ENCODE measurements around the gene TTC34.

TTC34 gene

DNA sequence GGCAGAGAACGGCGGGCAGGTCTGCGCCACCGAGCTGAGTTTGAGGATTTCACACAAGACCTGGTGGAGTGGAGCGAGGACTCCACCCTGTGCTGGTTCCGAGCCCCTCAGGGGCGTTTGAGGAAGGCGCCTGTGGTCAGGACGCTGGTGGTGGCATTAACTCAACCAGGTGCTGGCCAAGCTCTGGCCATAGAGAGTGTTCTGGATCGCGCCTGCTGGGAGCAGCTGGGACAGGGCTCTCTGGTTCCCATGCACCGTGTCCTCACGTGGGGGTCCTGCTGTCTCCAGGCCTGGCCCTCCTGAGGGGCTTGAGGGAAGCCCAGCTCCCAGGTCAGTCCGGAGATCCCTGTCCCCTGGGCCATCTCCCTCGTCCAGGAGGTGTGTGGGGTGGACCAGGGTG, 24.8 kb upstream of the TTC34 start:
- no peaks in the 10 kb centered on the region for H3K27me3 ChIP-seq (ENCODE audit: low read depth, low read length)
- no peak overlapping the region for H3K4me3 ChIP-seq (ENCODE audit: low read length)
- no peak overlapping the region for H3K4me2 ChIP-seq (ENCODE audit: low read length)
- no peaks in the 10 kb centered on the region for H4K20me1 ChIP-seq (ENCODE audit: insufficient read depth, low read length)
- H3K9ac ChIP-seq (ENCODE audit: low read length) = no peak overlapping the region
- no peaks in the 10 kb centered on the region for H3K4me1 ChIP-seq (ENCODE audit: low read length)
- TF ChIP-seq EZH2phosphoT487 (IDR thresholded peaks at IDR 0.05; ENCODE audit: low read depth) = no peak
- TF ChIP-seq, protein P1, sequence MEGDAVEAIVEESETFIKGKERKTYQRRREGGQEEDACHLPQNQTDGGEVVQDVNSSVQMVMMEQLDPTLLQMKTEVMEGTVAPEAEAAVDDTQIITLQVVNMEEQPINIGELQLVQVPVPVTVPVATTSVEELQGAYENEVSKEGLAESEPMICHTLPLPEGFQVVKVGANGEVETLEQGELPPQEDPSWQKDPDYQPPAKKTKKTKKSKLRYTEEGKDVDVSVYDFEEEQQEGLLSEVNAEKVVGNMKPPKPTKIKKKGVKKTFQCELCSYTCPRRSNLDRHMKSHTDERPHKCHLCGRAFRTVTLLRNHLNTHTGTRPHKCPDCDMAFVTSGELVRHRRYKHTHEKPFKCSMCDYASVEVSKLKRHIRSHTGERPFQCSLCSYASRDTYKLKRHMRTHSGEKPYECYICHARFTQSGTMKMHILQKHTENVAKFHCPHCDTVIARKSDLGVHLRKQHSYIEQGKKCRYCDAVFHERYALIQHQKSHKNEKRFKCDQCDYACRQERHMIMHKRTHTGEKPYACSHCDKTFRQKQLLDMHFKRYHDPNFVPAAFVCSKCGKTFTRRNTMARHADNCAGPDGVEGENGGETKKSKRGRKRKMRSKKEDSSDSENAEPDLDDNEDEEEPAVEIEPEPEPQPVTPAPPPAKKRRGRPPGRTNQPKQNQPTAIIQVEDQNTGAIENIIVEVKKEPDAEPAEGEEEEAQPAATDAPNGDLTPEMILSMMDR (IDR thresholded peaks at IDR 0.05; ENCODE audit: low read depth, low read length) = no peak
- no peak overlapping the region for H3K27ac ChIP-seq (ENCODE audit: low read length)
- no peaks in the 10 kb centered on the region for H3K36me3 ChIP-seq (replicated peaks; ENCODE audit: low read depth, low read length)
- H2AFZ ChIP-seq (ENCODE audit: low read depth, low read length) = no peak overlapping the region
- no peaks in the 10 kb centered on the region for H3K79me2 ChIP-seq (ENCODE audit: low read length)
- no peaks in the 10 kb centered on the region for H3K9me3 ChIP-seq (ENCODE audit: insufficient read depth, low read length)

DNA sequence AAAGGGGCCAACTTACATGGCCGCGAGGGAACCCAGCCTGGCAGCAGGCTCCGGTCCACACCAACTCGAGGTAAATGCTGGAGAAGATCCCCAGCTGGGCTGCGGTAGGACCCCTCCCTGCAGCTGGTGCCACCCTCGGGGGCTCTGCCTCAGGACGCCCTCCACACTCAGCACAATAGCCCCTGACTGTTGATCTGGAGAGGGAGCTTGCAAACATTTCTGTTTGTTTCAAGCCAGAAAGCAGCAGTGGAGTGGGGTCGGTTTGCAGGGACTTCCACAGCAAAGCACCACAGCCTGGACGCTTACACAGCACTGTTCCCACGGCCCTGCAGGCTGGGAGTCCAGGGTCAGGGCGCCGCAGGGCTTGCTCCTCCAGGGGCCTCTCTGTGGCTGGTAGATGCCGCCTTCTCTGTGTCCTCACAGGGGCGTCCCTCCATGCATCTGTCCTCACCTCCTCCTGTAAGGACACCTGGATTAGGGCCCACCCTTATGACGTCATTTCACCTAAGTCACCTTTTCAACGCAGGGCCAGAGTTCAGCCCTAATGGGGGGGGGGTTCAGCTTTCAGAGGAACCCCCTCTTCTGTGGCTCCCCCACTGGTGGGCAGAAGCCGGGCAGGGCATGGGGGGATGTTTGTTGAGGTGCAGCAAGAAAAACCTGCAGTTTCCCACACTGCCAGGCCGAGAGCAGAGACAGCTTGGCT, 24.1 kb upstream of the TTC34 start:
- H3K79me2 ChIP-seq (ENCODE audit: low read length) = no peaks in the 10 kb centered on the region
- H3K36me3 ChIP-seq (replicated peaks; ENCODE audit: low read depth, low read length) = no peaks in the 10 kb centered on the region
- no peaks in the 10 kb centered on the region for H3K4me1 ChIP-seq (ENCODE audit: low read length)
- H3K9me3 ChIP-seq (ENCODE audit: insufficient read depth, low read length) = no peaks in the 10 kb centered on the region
- H3K27me3 ChIP-seq (ENCODE audit: low read depth, low read length) = no peaks in the 10 kb centered on the region
- H4K20me1 ChIP-seq (ENCODE audit: insufficient read depth, low read length) = no peaks in the 10 kb centered on the region
- H3K4me2 ChIP-seq (ENCODE audit: low read length) = no peak overlapping the region
- H3K9ac ChIP-seq (ENCODE audit: low read length) = no peak overlapping the region
- no peak overlapping the region for H3K27ac ChIP-seq (ENCODE audit: low read length)
- no peak overlapping the region for H2AFZ ChIP-seq (ENCODE audit: low read depth, low read length)
- TF ChIP-seq, protein P1 (IDR thresholded peaks at IDR 0.05; ENCODE audit: low read depth, low read length) = no peak
- no peak for TF ChIP-seq EZH2phosphoT487 (IDR thresholded peaks at IDR 0.05; ENCODE audit: low read depth)
- no peak overlapping the region for H3K4me3 ChIP-seq (ENCODE audit: low read length)

DNA sequence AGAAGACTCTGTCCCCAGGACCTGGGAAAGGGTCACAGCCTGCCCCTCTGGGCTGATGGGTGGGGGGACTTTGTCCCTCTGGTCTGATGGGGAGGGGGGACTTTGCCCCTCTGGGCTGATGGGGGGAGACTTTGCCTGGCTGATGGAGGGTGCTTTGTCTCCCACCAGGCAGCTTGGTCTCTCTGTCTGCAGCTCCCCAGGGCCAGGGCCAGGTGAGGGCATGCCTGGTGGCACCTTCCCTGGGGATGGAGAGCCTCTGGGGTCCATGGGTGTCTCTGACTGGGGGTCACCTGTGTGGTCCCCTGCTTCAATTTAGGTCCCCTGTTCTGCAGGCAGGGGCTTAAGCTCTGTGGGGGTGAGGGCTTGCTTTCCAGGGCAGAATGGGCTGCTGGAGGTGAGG, 23.5 kb upstream of the TTC34 start:
- Histone ChIP-seq H3K9me3 (ENCODE audit: insufficient read depth, low read length) (no peaks in the 10 kb centered on the region), H3K4me3 (ENCODE audit: low read length) (no peak overlapping the region), H3K9ac (ENCODE audit: low read length) (no peak overlapping the region), H3K36me3 (replicated peaks; ENCODE audit: low read depth, low read length) (no peaks in the 10 kb centered on the region), H3K4me1 (ENCODE audit: low read length) (no peaks in the 10 kb centered on the region), H3K27ac (ENCODE audit: low read length) (no peak overlapping the region), H3K79me2 (ENCODE audit: low read length) (no peaks in the 10 kb centered on the region), H3K4me2 (ENCODE audit: low read length) (no peak overlapping the region), H3K27me3 (ENCODE audit: low read depth, low read length) (no peaks in the 10 kb centered on the region), H4K20me1 (ENCODE audit: insufficient read depth, low read length) (no peaks in the 10 kb centered on the region), H2AFZ (ENCODE audit: low read depth, low read length) (no peak overlapping the region)
- TF ChIP-seq, protein P1 (IDR thresholded peaks at IDR 0.05; ENCODE audit: low read depth, low read length) = no peak
- no peak for TF ChIP-seq EZH2phosphoT487 (IDR thresholded peaks at IDR 0.05; ENCODE audit: low read depth)

DNA sequence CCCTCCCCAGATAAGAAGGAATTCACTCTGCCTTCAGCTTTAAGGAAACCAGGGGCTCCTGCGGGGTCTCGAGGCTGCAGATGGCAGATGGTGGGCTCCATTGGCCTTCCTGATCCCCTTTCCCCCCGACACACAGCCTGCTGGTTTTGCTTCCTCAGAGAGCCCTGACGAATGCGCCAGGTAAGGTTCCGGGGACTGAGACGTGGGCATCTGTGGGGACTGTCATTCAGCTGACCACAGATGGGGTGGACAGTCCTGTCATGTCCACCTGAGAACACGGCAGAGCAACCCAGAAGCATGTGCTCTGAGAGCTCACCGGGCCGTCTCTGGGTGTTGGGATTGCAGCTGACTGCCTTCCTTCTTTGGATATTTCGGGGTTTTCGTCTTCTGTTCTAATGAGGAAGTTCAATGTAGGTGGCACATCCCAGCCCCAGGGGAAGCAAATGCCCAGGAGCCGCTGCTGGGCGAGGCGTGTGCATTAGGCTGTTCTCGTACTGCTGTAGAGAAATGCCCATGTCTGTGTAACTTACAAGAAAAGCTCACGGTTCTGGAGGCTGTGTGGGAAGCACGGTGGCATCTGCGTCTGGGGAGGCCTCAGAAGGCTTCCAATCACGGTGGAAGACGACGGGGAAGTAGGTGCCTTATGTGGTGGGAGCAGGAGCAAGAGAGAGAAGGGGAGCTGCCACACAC, 22.6 kb upstream of the TTC34 start:
- Histone ChIP-seq H2AFZ (ENCODE audit: low read depth, low read length) (no peak overlapping the region), H4K20me1 (ENCODE audit: insufficient read depth, low read length) (no peaks in the 10 kb centered on the region), H3K79me2 (ENCODE audit: low read length) (no peaks in the 10 kb centered on the region), H3K27me3 (ENCODE audit: low read depth, low read length) (no peaks in the 10 kb centered on the region), H3K9ac (ENCODE audit: low read length) (no peak overlapping the region), H3K4me2 (ENCODE audit: low read length) (no peak overlapping the region), H3K36me3 (replicated peaks; ENCODE audit: low read depth, low read length) (no peaks in the 10 kb centered on the region), H3K4me1 (ENCODE audit: low read length) (no peaks in the 10 kb centered on the region), H3K9me3 (ENCODE audit: insufficient read depth, low read length) (no peaks in the 10 kb centered on the region), H3K27ac (ENCODE audit: low read length) (no peak overlapping the region), H3K4me3 (ENCODE audit: low read length) (no peak overlapping the region)
- TF ChIP-seq EZH2phosphoT487 (IDR thresholded peaks at IDR 0.05; ENCODE audit: low read depth) = no peak
- TF ChIP-seq, protein P1 (IDR thresholded peaks at IDR 0.05; ENCODE audit: low read depth, low read length) = no peak
